ENCODE results near the gene CREBBP. TPM values are rescaled to one million over a fixed set of nuclear protein-coding genes. Genes with fewer than 3 reads are reported as not detected.

CREBBP gene
- total RNA-seq, 1 donor from 2014 or later: 84.7 TPM

- Mint-ChIP-seq H3K27me3 (ENCODE audit: low read depth) (peaks cover 4% of the 10 kb centered on the region), H3K36me3 (ENCODE audit: low read depth) (no peaks in the 10 kb centered on the region), H3K4me3 (no peak overlapping the region), H3K27ac (ENCODE audit: unreplicated experiment) (no peak overlapping the region), H3K4me1 (peaks cover 5% of the 10 kb centered on the region), H3K9me3 (no peaks in the 10 kb centered on the region)
- no peak for DNase-seq (ENCODE audit: low read depth, low spot score)
- no peak for TF ChIP-seq CTCF (conservative IDR thresholded peaks at IDR 0.05)
These were observed 3.9 kb upstream of the CREBBP start for GRCh38 chr16:3884398-3884797.

GRCh38 chr16:3882531-3882930 is 2.0 kb upstream of the CREBBP start:
- peaks cover 23% of the 10 kb centered on the region for H3K4me1 Mint-ChIP-seq
- no peaks in the 10 kb centered on the region for H3K9me3 Mint-ChIP-seq
- H3K27me3 Mint-ChIP-seq (ENCODE audit: low read depth): peaks cover 2% of the 10 kb centered on the region
- no peaks in the 10 kb centered on the region for H3K36me3 Mint-ChIP-seq (ENCODE audit: low read depth)
- no peak overlapping the region for H3K27ac Mint-ChIP-seq (ENCODE audit: unreplicated experiment)
- no peak for DNase-seq (ENCODE audit: low read depth, low spot score)
- TF ChIP-seq CTCF (conservative IDR thresholded peaks at IDR 0.05): no peak
- peak overlapping the region; percentile 83 for H3K4me3 Mint-ChIP-seq

GRCh38 chr16:3881499-3881990 is 1.0 kb upstream of the CREBBP start:
- no peak for TF ChIP-seq CTCF (conservative IDR thresholded peaks at IDR 0.05)
- no peaks in the 10 kb centered on the region for H3K9me3 Mint-ChIP-seq
- no peak for DNase-seq (ENCODE audit: low read depth, low spot score)

GRCh38 chr16:3879887-3880564 is 487 bp downstream of the CREBBP start:
- H3K36me3 Mint-ChIP-seq (ENCODE audit: low read depth): no peaks in the 10 kb centered on the region
- peak; percentile 41 for DNase-seq (ENCODE audit: low read depth, low spot score)
- peak overlapping the region; percentile 86 for H3K4me3 Mint-ChIP-seq
- peaks cover 2% of the 10 kb centered on the region for H3K27me3 Mint-ChIP-seq (ENCODE audit: low read depth)
- no peak for TF ChIP-seq CTCF (conservative IDR thresholded peaks at IDR 0.05)
- peaks cover 44% of the 10 kb centered on the region for H3K4me1 Mint-ChIP-seq
- no peak overlapping the region for H3K27ac Mint-ChIP-seq (ENCODE audit: unreplicated experiment)
- H3K9me3 Mint-ChIP-seq: no peaks in the 10 kb centered on the region

More at GRCh38 chr16:3881499-3881990, 1.0 kb upstream of the CREBBP start:
- Mint-ChIP-seq H3K36me3 (ENCODE audit: low read depth) (no peaks in the 10 kb centered on the region), H3K4me3 (peak overlapping the region; percentile 83), H3K27ac (ENCODE audit: unreplicated experiment) (peak overlapping the region; percentile 86), H3K27me3 (ENCODE audit: low read depth) (peaks cover 2% of the 10 kb centered on the region), H3K4me1 (peaks cover 33% of the 10 kb centered on the region)

- TF ChIP-seq CTCF (conservative IDR thresholded peaks at IDR 0.05): no peak
- Mint-ChIP-seq H3K4me1 (peaks cover 50% of the 10 kb centered on the region), H3K27ac (ENCODE audit: unreplicated experiment) (peak overlapping the region; percentile 88), H3K4me3 (peak overlapping the region; percentile 91), H3K27me3 (ENCODE audit: low read depth) (peaks cover 2% of the 10 kb centered on the region), H3K36me3 (ENCODE audit: low read depth) (no peaks in the 10 kb centered on the region), H3K9me3 (no peaks in the 10 kb centered on the region)
- DNase-seq (ENCODE audit: low read depth, low spot score): no peak
These were observed 1.1 kb downstream of the CREBBP start for GRCh38 chr16:3879258-3879886.

All from neural crest cell (in vitro differentiated cells).